ENCODE results near the gene ID3. TPM values are rescaled to one million over a fixed set of nuclear protein-coding genes. Genes with fewer than 3 reads are reported as not detected.

ID3 gene
- total RNA-seq, 2 experiments from 2014 or later, result 14.4 to 34.2 TPM

GRCh38 chr1:23558140-23558871, 995 bp downstream of the ID3 start:
- H3K27ac Mint-ChIP-seq, result peak overlapping the region; percentile 71
- H3K9me3 Mint-ChIP-seq (ENCODE audit: low read depth), result no peaks in the 10 kb centered on the region
- no peak for ATAC-seq
- no peaks in the 10 kb centered on the region for H3K36me3 Mint-ChIP-seq
- H3K4me1 Mint-ChIP-seq, result peaks cover 58% of the 10 kb centered on the region
- DNase-seq, result peak; percentile 54
- CTCF ChIA-PET, result interaction anchor here (0.7 to 23.4 kb wide), 18 partner anchors 9 to 134 kb away, joined by 3 to 753 read pairs (median 5); partner anchors contain the start of gene E2F2
- peak overlapping the region; percentile 84 for H3K4me3 Mint-ChIP-seq
- H3K27me3 Mint-ChIP-seq, result peaks cover 41% of the 10 kb centered on the region

GRCh38 chr1:23557471-23558124, 1.7 kb downstream of the ID3 start:
- CTCF ChIA-PET, result interaction anchor here (0.7 to 23.4 kb wide), 12 partner anchors 9 to 76 kb away, joined by 3 to 753 read pairs (median 5); no protein-coding TSS in a partner anchor
- no peak for ATAC-seq
- Mint-ChIP-seq H3K4me3 (peak overlapping the region; percentile 84), H3K27me3 (peaks cover 41% of the 10 kb centered on the region), H3K27ac (peak overlapping the region; percentile 39), H3K9me3 (ENCODE audit: low read depth) (no peaks in the 10 kb centered on the region), H3K36me3 (no peaks in the 10 kb centered on the region), H3K4me1 (peaks cover 56% of the 10 kb centered on the region)
- no peak for DNase-seq

GRCh38 chr1:23556635-23557470, 2.4 kb downstream of the ID3 start:
- no peak for ATAC-seq

GRCh38 chr1:23555986-23556634, 3.2 kb downstream of the ID3 start:
- Mint-ChIP-seq H3K9me3 (ENCODE audit: low read depth) (no peaks in the 10 kb centered on the region), H3K27ac (no peak overlapping the region), H3K4me3 (peak overlapping the region; percentile 77), H3K27me3 (peaks cover 29% of the 10 kb centered on the region), H3K36me3 (no peaks in the 10 kb centered on the region), H3K4me1 (peaks cover 51% of the 10 kb centered on the region)
- ATAC-seq, result no peak
- DNase-seq, result no peak
- CTCF ChIA-PET, result interaction anchor here (0.6 to 23.4 kb wide), 12 partner anchors 8 to 78 kb away, joined by 4 to 753 read pairs (median 14); partner anchors contain the start of gene E2F2

More at GRCh38 chr1:23556635-23557470, 2.4 kb downstream of the ID3 start:
- CTCF ChIA-PET, result interaction anchor here (0.6 to 23.4 kb wide), 12 partner anchors 12 to 77 kb away, joined by 3 to 753 read pairs (median 12); no protein-coding TSS in a partner anchor
- H3K4me3 Mint-ChIP-seq, result no peak overlapping the region
- H3K27me3 Mint-ChIP-seq, result peaks cover 35% of the 10 kb centered on the region
- H3K27ac Mint-ChIP-seq, result no peak overlapping the region
- DNase-seq, result no peak
- no peaks in the 10 kb centered on the region for H3K36me3 Mint-ChIP-seq
- H3K4me1 Mint-ChIP-seq, result peaks cover 51% of the 10 kb centered on the region
- H3K9me3 Mint-ChIP-seq (ENCODE audit: low read depth), result no peaks in the 10 kb centered on the region

GRCh38 chr1:23555270-23555985, 3.9 kb downstream of the ID3 start:
- no peaks in the 10 kb centered on the region for H3K36me3 Mint-ChIP-seq

GRCh38 chr1:23554481-23555269, 4.6 kb downstream of the ID3 start:
- CTCF ChIA-PET, result interaction anchor here (0.6 to 23.4 kb wide), 19 partner anchors 10 to 103 kb away, joined by 3 to 753 read pairs (median 5); partner anchors contain the start of gene E2F2
- DNase-seq, result peak; percentile 90
- Mint-ChIP-seq H3K9me3 (ENCODE audit: low read depth) (no peaks in the 10 kb centered on the region), H3K4me1 (peaks cover 47% of the 10 kb centered on the region), H3K27ac (peak overlapping the region; percentile 79), H3K36me3 (no peaks in the 10 kb centered on the region), H3K4me3 (peak overlapping the region; percentile 77), H3K27me3 (peaks cover 17% of the 10 kb centered on the region)
- peak; percentile 85 for ATAC-seq

More at GRCh38 chr1:23555270-23555985, 3.9 kb downstream of the ID3 start:
- ATAC-seq, result no peak
- H3K4me1 Mint-ChIP-seq, result peaks cover 51% of the 10 kb centered on the region
- H3K4me3 Mint-ChIP-seq, result peak overlapping the region; percentile 77
- peaks cover 22% of the 10 kb centered on the region for H3K27me3 Mint-ChIP-seq
- no peak for DNase-seq
- CTCF ChIA-PET, result interaction anchor here (0.6 to 23.4 kb wide), 20 partner anchors 9 to 102 kb away, joined by 3 to 753 read pairs (median 5); partner anchors contain the start of gene E2F2
- peak overlapping the region; percentile 56 for H3K27ac Mint-ChIP-seq
- no peaks in the 10 kb centered on the region for H3K9me3 Mint-ChIP-seq (ENCODE audit: low read depth)

GRCh38 chr1:23554127-23554480, 5.2 kb downstream of the ID3 start:
- Mint-ChIP-seq H3K36me3 (no peaks in the 10 kb centered on the region), H3K4me1 (peaks cover 44% of the 10 kb centered on the region), H3K4me3 (peak overlapping the region; percentile 67), H3K9me3 (ENCODE audit: low read depth) (no peaks in the 10 kb centered on the region), H3K27me3 (peaks cover 14% of the 10 kb centered on the region), H3K27ac (peak overlapping the region; percentile 79)
- ATAC-seq, result no peak
- CTCF ChIA-PET, result interaction anchor here (1.0 to 23.4 kb wide), 14 partner anchors 9 to 80 kb away, joined by 3 to 753 read pairs (median 9); partner anchors contain the start of gene E2F2
- DNase-seq, result no peak

- peaks cover 14% of the 10 kb centered on the region for H3K27me3 Mint-ChIP-seq
- no peak for ATAC-seq
- CTCF ChIA-PET, result interaction anchor here (0.8 to 23.4 kb wide), 9 partner anchors 9 to 81 kb away, joined by 3 to 753 read pairs (median 6); no protein-coding TSS in a partner anchor
- peak overlapping the region; percentile 79 for H3K27ac Mint-ChIP-seq
- peaks cover 40% of the 10 kb centered on the region for H3K4me1 Mint-ChIP-seq
- H3K36me3 Mint-ChIP-seq, result no peaks in the 10 kb centered on the region
- DNase-seq, result no peak
- peak overlapping the region; percentile 67 for H3K4me3 Mint-ChIP-seq
- H3K9me3 Mint-ChIP-seq (ENCODE audit: low read depth), result no peaks in the 10 kb centered on the region
Observed at GRCh38 chr1:23553231-23554126, 5.8 kb downstream of the ID3 start.

GRCh38 chr1:23551849-23552248, 7.5 kb downstream of the ID3 start:
- peaks cover 27% of the 10 kb centered on the region for H3K4me1 Mint-ChIP-seq
- no peak overlapping the region for H3K27ac Mint-ChIP-seq
- ATAC-seq, result no peak
- peaks cover 14% of the 10 kb centered on the region for H3K27me3 Mint-ChIP-seq
- no peaks in the 10 kb centered on the region for H3K36me3 Mint-ChIP-seq
- CTCF ChIA-PET, result interaction anchor here (1.0 to 23.4 kb wide), 5 partner anchors 11 to 82 kb away, joined by 4 to 753 read pairs (median 6); no protein-coding TSS in a partner anchor
- H3K9me3 Mint-ChIP-seq (ENCODE audit: low read depth), result no peaks in the 10 kb centered on the region
- no peak overlapping the region for H3K4me3 Mint-ChIP-seq
- no peak for DNase-seq

- DNase-seq (no peak), ATAC-seq (no peak)
- H3K36me3 Mint-ChIP-seq, result no peaks in the 10 kb centered on the region
- no peak overlapping the region for H3K4me3 Mint-ChIP-seq
- no peak overlapping the region for H3K27ac Mint-ChIP-seq
- CTCF ChIA-PET, result interaction anchor here (0.7 to 23.4 kb wide), 5 partner anchors 9 to 85 kb away, joined by 3 to 753 read pairs (median 4); no protein-coding TSS in a partner anchor
- H3K4me1 Mint-ChIP-seq, result peaks cover 2% of the 10 kb centered on the region
- H3K27me3 Mint-ChIP-seq, result peaks cover 8% of the 10 kb centered on the region
- no peaks in the 10 kb centered on the region for H3K9me3 Mint-ChIP-seq (ENCODE audit: low read depth)
Observed at GRCh38 chr1:23548704-23549143, 10.6 kb downstream of the ID3 start.

All from activated CD8-positive, alpha-beta memory T cell treated with anti-CD3 and anti-CD28 coated beads, Interleukin-2, amount 10 ng/mL, durations not matched to agents 7 days and 5 days (primary cell).